K562 (cell line): ENCODE results near the gene USP10.

ENCODE experiments used
- CBFB ChIP-seq: sonication (generic); formaldehyde crosslinking; IDR thresholded peaks from 2 replicates; pipeline ENCODE4 v1.4.0; 2020; ENCODE audit warnings: mild to moderate bottlenecking, missing genetic modification reagents
- CTCF ChIP-seq, 3 experiments: IDR thresholded peaks in 2 of 3; conservative IDR thresholded peaks in 1 of 3; 2 replicates each; pipeline ENCODE4 v1.5.1; 2011 to 2012; ENCODE audit warnings: low read length in 3 of 3, mild to moderate bottlenecking in 3 of 3, control low read depth in 2 of 3, improper control_type of control experiment in 1 of 3, inconsistent platforms in 1 of 3, low read depth in 1 of 3, mixed read lengths in 1 of 3, moderate library complexity in 1 of 3; ENCODE audit not compliant: insufficient read depth in 2 of 3
- EZH2 ChIP-seq: IDR thresholded peaks from 2 replicates; pipeline ENCODE4 v1.6.1; 2012; ENCODE audit warnings: low read depth, mild to moderate bottlenecking, inconsistent platforms, low read length, borderline replicate concordance
- KAT8 ChIP-seq: fragments of 450-650 bp; IDR thresholded peaks from 2 replicates; pipeline ENCODE4 v1.6.1; 2016; ENCODE audit warnings: low read depth, mild to moderate bottlenecking
- MYBL2 ChIP-seq, 2 experiments: fragments of 450-650 bp in 1 of 2; sonication (generic) in 1 of 2; formaldehyde crosslinking in 1 of 2; IDR thresholded peaks; 2 replicates each; pipeline versions ENCODE4 v1.6.1 to v1.8.1; 2017 to 2022; ENCODE audit warnings: borderline replicate concordance in 1 of 2, inconsistent platforms in 1 of 2, low read depth in 1 of 2, mild to moderate bottlenecking in 1 of 2, missing genetic modification reagents in 1 of 2, moderate library complexity in 1 of 2
- PATZ1 ChIP-seq: fragments of 250-450 bp; sonication (Bioruptor Pico); IDR thresholded peaks from 2 replicates; pipeline ENCODE4 v1.5.0; 2020; ENCODE audit warnings: mild to moderate bottlenecking, borderline replicate concordance
- POLR2A ChIP-seq: fragments of 450-650 bp; conservative IDR thresholded peaks from 2 replicates; pipeline ENCODE4 v1.6.1; 2016
- RBM39 ChIP-seq: fragments of 200-400 bp; formaldehyde crosslinking; optimal IDR thresholded peaks from 2 replicates; pipeline ENCODE3; 2018; ENCODE audit warnings: low read depth, low read length
- ZFP36 ChIP-seq: fragments of 150-350 bp; IDR thresholded peaks from 2 replicates; pipeline ENCODE4 v1.6.1; 2018; ENCODE audit warnings: low read length, low read depth; ENCODE audit not compliant: partially characterized antibody
- ZHX1 ChIP-seq: fragments of 150-350 bp; conservative IDR thresholded peaks from 2 replicates; pipeline ENCODE4 v1.6.1; 2014; ENCODE audit warnings: low read length
- ZSCAN29 ChIP-seq: fragments of 450-650 bp; IDR thresholded peaks from 2 replicates; pipeline ENCODE4 v1.6.1; 2017
- TF ChIP-seq, protein P1 (sequence below): fragments of 450-650 bp; formaldehyde crosslinking; IDR thresholded peaks from 2 replicates; pipeline ENCODE4 v1.4.0; 2020; ENCODE audit warnings: mild to moderate bottlenecking, moderate library complexity
- TF ChIP-seq, protein P2 (sequence below): fragments of 250-450 bp; sonication (Bioruptor Pico); IDR thresholded peaks from 2 replicates; pipeline ENCODE4 v1.5.1; 2021; ENCODE audit warnings: mild to moderate bottlenecking

GRCh38 chr16:84759061-84759460 lies 59.3 kb downstream of the USP10 start:
- TF ChIP-seq CBFB (CRISPR knock-in tag) (no peak), POLR2A (no peak), ZSCAN29 (no peak), ZFP36 (no peak), RBM39 (no peak), ZHX1 (no peak), MYBL2 (IDR thresholded peaks at IDR 0.05; ENCODE audit: low read depth) (no peak), MYBL2 (CRISPR knock-in tag; IDR thresholded peaks at IDR 0.05; ENCODE audit: borderline replicate concordance) (no peak), EZH2 (no peak), KAT8 (no peak), PATZ1 (CRISPR knock-in tag) (no peak), CTCF (IDR thresholded peaks at IDR 0.05 in 2 of 3, conservative IDR thresholded peaks at IDR 0.05 in 1 of 3; ENCODE audit: insufficient read depth in 2 of 3, low read depth in 1 of 3, low read length in 3 of 3) (no peak)
- TF ChIP-seq, protein P1, sequence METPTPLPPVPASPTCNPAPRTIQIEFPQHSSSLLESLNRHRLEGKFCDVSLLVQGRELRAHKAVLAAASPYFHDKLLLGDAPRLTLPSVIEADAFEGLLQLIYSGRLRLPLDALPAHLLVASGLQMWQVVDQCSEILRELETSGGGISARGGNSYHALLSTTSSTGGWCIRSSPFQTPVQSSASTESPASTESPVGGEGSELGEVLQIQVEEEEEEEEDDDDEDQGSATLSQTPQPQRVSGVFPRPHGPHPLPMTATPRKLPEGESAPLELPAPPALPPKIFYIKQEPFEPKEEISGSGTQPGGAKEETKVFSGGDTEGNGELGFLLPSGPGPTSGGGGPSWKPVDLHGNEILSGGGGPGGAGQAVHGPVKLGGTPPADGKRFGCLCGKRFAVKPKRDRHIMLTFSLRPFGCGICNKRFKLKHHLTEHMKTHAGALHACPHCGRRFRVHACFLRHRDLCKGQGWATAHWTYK (CRISPR knock-in tag): no peak
- TF ChIP-seq, protein P2, sequence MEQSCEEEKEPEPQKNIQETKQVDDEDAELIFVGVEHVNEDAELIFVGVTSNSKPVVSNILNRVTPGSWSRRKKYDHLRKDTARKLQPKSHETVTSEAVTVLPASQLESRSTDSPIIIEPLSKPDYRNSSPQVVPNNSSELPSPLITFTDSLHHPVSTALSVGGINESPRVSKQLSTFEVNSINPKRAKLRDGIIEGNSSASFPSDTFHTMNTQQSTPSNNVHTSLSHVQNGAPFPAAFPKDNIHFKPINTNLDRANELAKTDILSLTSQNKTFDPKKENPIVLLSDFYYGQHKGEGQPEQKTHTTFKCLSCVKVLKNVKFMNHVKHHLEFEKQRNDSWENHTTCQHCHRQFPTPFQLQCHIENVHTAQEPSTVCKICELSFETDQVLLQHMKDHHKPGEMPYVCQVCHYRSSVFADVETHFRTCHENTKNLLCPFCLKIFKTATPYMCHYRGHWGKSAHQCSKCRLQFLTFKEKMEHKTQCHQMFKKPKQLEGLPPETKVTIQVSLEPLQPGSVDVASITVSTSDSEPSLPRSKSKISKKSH (CRISPR knock-in tag): no peak
